SKM-1 (cell line): ENCODE measurements around the gene OR1J4.
"Not testable (repeated sequence)": the region's sequence is repeated elsewhere in the genome, so short reads cannot be mapped to it uniquely, and the experiment has no call there.

Experiments
- DNase-seq: peaks from one replicate; lab custom pipeline; 2025; ENCODE audit not compliant: unreplicated experiment; lab: John Stamatoyannopoulos, UW

Gene OR1J4

GRCh38 chr9:122518841-122519240 is at the start of gene OR1J4:
Gene OR1J4, plus strand, starts transcription at chr9:122519141. Its CDS starts 0 bp downstream, at chr9:122519141.
- DNase-seq, result no peak

- no peak for DNase-seq
Measured at GRCh38 chr9:122474561-122474960, 44.4 kb upstream of the OR1J4 start.

GRCh38 chr9:122475717-122476116 is 43.2 kb upstream of the OR1J4 start:
- DNase-seq, result no peak

GRCh38 chr9:122477346-122477745 is 41.6 kb upstream of the OR1J4 start:
- DNase-seq, result no peak

GRCh38 chr9:122477826-122478225 is 41.1 kb upstream of the OR1J4 start, which contains the start of gene OR1J1:
Gene OR1J1, minus strand, starts transcription at chr9:122477926. Its CDS starts 0 bp downstream, at chr9:122477926.
- DNase-seq, result no peak

- DNase-seq, result no peak
Measured at GRCh38 chr9:122479062-122479461, 39.9 kb upstream of the OR1J4 start.

GRCh38 chr9:122498883-122499288 is 20.1 kb upstream of the OR1J4 start:
- no peak for DNase-seq

GRCh38 chr9:122506964-122507363 is 12.0 kb upstream of the OR1J4 start:
- DNase-seq, result no peak

- no peak for DNase-seq
Measured at GRCh38 chr9:122510502-122510901, 8.4 kb upstream of the OR1J4 start, which contains the start of gene OR1J2. Gene OR1J2, plus strand, starts transcription at chr9:122510802. Its CDS starts 0 bp downstream, at chr9:122510802.

GRCh38 chr9:122518226-122518625 is 715 bp upstream of the OR1J4 start:
- DNase-seq, result no peak

GRCh38 chr9:122519376-122519775 is 435 bp downstream of the OR1J4 start:
- DNase-seq, result no peak

GRCh38 chr9:122526602-122527001 is 7.7 kb downstream of the OR1J4 start:
- no peak for DNase-seq

GRCh38 chr9:122527193-122527592 is 8.3 kb downstream of the OR1J4 start, which contains the start of gene OR1N1:
Gene OR1N1, minus strand, starts transcription at chr9:122527293. Its CDS starts 0 bp downstream, at chr9:122527293.
- DNase-seq, result no peak

- DNase-seq, result not testable (repeated sequence)
Measured at GRCh38 chr9:122531157-122531556, 12.2 kb downstream of the OR1J4 start.

- DNase-seq, result no peak
Measured at GRCh38 chr9:122536134-122536533, 17.2 kb downstream of the OR1J4 start.

GRCh38 chr9:122537066-122537465 is 18.1 kb downstream of the OR1J4 start:
- DNase-seq, result not testable (repeated sequence)

- no peak for DNase-seq
Measured at GRCh38 chr9:122538757-122539156, 19.8 kb downstream of the OR1J4 start.

GRCh38 chr9:122546196-122546595 is 27.3 kb downstream of the OR1J4 start:
- DNase-seq, result no peak

GRCh38 chr9:122551371-122551770 is 32.4 kb downstream of the OR1J4 start:
- no peak for DNase-seq

GRCh38 chr9:122552812-122553211 is 33.9 kb downstream of the OR1J4 start, which contains the start of gene OR1N2:
Gene OR1N2, plus strand, starts transcription at chr9:122553112. Its CDS starts 100 bp downstream, at chr9:122553212.
- no peak for DNase-seq

- no peak for DNase-seq
Measured at GRCh38 chr9:122561446-122561845, 42.5 kb downstream of the OR1J4 start.

GRCh38 chr9:122562134-122562760 is 43.3 kb downstream of the OR1J4 start:
- DNase-seq, result no peak

- no peak for DNase-seq
Measured at GRCh38 chr9:122567901-122568300, 49.0 kb downstream of the OR1J4 start.
